Neuronal stem cell (in vitro differentiated cells): ENCODE data around the gene ITGB1BP1.
"Not testable (repeated sequence)": the region's sequence is repeated elsewhere in the genome, so short reads cannot be mapped to it uniquely, and the experiment has no call there.

Experiments used
- DNase-seq: peaks from one replicate; pipeline ENCODE4 v3.0.0-alpha.2; 2013; ENCODE audit warnings: low spot score
- H2AFZ ChIP-seq: one replicate; pipeline ENCODE4 v1.6.1; 2013; ENCODE audit warnings: mild to moderate bottlenecking, low read length, inconsistent platforms
- H2AK5ac ChIP-seq: 2 replicates; pipeline ENCODE4 v1.6.1; 2013; ENCODE audit warnings: low read depth, mild to moderate bottlenecking, inconsistent platforms, low read length, moderate library complexity, mixed read lengths
- H2BK120ac ChIP-seq: 2 replicates; pipeline ENCODE4 v1.6.1; 2013; ENCODE audit warnings: low read depth, mild to moderate bottlenecking, inconsistent platforms, low read length, moderate library complexity, mixed read lengths
- H2BK12ac ChIP-seq: one replicate; pipeline ENCODE4 v1.6.1; 2013; ENCODE audit warnings: low read length, inconsistent platforms
- H2BK15ac ChIP-seq: 2 replicates; pipeline ENCODE4 v1.6.1; 2013; ENCODE audit warnings: mild to moderate bottlenecking, low read length, inconsistent platforms, mixed read lengths
- H2BK5ac ChIP-seq: one replicate; pipeline ENCODE4 v1.6.1; 2013; ENCODE audit warnings: inconsistent platforms, mild to moderate bottlenecking, low read length, moderate library complexity
- H3K14ac ChIP-seq: one replicate; pipeline ENCODE4 v1.6.1; 2013; ENCODE audit warnings: low read length, inconsistent platforms
- H3K18ac ChIP-seq: 2 replicates; pipeline ENCODE4 v1.6.1; 2013; ENCODE audit warnings: low read length, inconsistent platforms
- H3K23ac ChIP-seq: 2 replicates; pipeline ENCODE4 v1.6.1; 2013; ENCODE audit warnings: low read depth, mild to moderate bottlenecking, mixed read lengths, low read length, inconsistent platforms; ENCODE audit not compliant: poor library complexity
- H3K27ac ChIP-seq: replicated peaks from 3 replicates; pipeline ENCODE4 v1.5.1; 2013; ENCODE audit warnings: low read length, inconsistent platforms
- H3K27me3 ChIP-seq, 3 experiments: 2 replicates each; pipeline ENCODE4 v1.6.1; 2013; ENCODE audit warnings: low read length in 3 of 3, mild to moderate bottlenecking in 2 of 3, inconsistent platforms in 1 of 3, low read depth in 1 of 3, mixed read lengths in 1 of 3, moderate library complexity in 1 of 3; ENCODE audit not compliant: control insufficient read depth in 3 of 3, insufficient read depth in 3 of 3
- H3K36me3 ChIP-seq, 2 donors: replicated peaks in 1 of 2; 2 replicates each; pipeline ENCODE4 v1.6.1; 2013; ENCODE audit warnings: low read length in 2 of 2; ENCODE audit not compliant: control insufficient read depth in 2 of 2, insufficient read depth in 2 of 2
- H3K4ac ChIP-seq: 2 replicates; pipeline ENCODE4 v1.6.1; 2013; ENCODE audit warnings: inconsistent platforms, mild to moderate bottlenecking, low read length, moderate library complexity
- H3K4me1 ChIP-seq, 2 donors: 1 replicate in 1 of 2; 2 replicates in 1 of 2; pipeline ENCODE4 v1.6.1; 2013; ENCODE audit warnings: low read length in 2 of 2, low read depth in 1 of 2; ENCODE audit not compliant: control insufficient read depth in 2 of 2, insufficient read depth in 1 of 2
- H3K4me2 ChIP-seq: one replicate; pipeline ENCODE4 v1.6.1; 2013; ENCODE audit warnings: mild to moderate bottlenecking, low read length, inconsistent platforms; ENCODE audit not compliant: insufficient read depth, poor library complexity, severe bottlenecking
- H3K4me3 ChIP-seq, 2 donors: 2 replicates each; pipeline ENCODE4 v1.5.1; 2013; ENCODE audit warnings: low read length in 2 of 2, mild to moderate bottlenecking in 2 of 2, inconsistent platforms in 1 of 2, moderate library complexity in 1 of 2
- H3K79me1 ChIP-seq: one replicate; pipeline ENCODE4 v1.6.1; 2013; ENCODE audit warnings: low read depth, mild to moderate bottlenecking, inconsistent platforms, low read length, moderate library complexity
- H3K9ac ChIP-seq: one replicate; pipeline ENCODE4 v1.6.1; 2013; ENCODE audit warnings: mild to moderate bottlenecking, low read depth, low read length, inconsistent platforms; ENCODE audit not compliant: poor library complexity
- H3K9me3 ChIP-seq, 2 donors: replicated peaks in 1 of 2; 2 replicates each; pipeline versions ENCODE3 to v1.6.1; 2013; ENCODE audit warnings: low read length in 2 of 2, mild to moderate bottlenecking in 2 of 2, inconsistent platforms in 1 of 2, low read depth in 1 of 2, mixed read lengths in 1 of 2, moderate library complexity in 1 of 2; ENCODE audit not compliant: control insufficient read depth in 2 of 2, insufficient read depth in 1 of 2
- H4K8ac ChIP-seq: one replicate; pipeline ENCODE4 v1.6.1; 2013; ENCODE audit warnings: low read depth, mild to moderate bottlenecking, inconsistent platforms, low read length, moderate library complexity
- H4K91ac ChIP-seq: one replicate; pipeline ENCODE4 v1.6.1; 2013; ENCODE audit warnings: low read length, low read depth, mild to moderate bottlenecking, inconsistent platforms; ENCODE audit not compliant: poor library complexity
- WGBS, 2 donors: extraction: QIAGEN DNeasy Blood & Tissue Kit; methylation state at CpG; one replicate each; pipeline ENCODE4 v1.1.7; 2013; ENCODE audit warnings: missing lambda C conversion rate in 2 of 2, mixed read lengths in 1 of 2; ENCODE audit not compliant: insufficient read length in 2 of 2, insufficient replicate concordance in 1 of 2; ENCODE audit errors: extremely low coverage in 2 of 2; 5-methylcytosine and 5-hydroxymethylcytosine counted together

The ITGB1BP1 gene

GRCh38 chr2:9400268-9401058, 22.9 kb downstream of the ITGB1BP1 start:
- no peak overlapping the region for H4K8ac ChIP-seq
- H3K9me3 ChIP-seq, result no peaks in the 10 kb centered on the region
- no peak overlapping the region for H3K14ac ChIP-seq
- H2BK5ac ChIP-seq, result no peak overlapping the region
- no peak overlapping the region for H3K4me2 ChIP-seq
- H3K27ac ChIP-seq, result no peak overlapping the region
- H2AFZ ChIP-seq, result no peak overlapping the region
- H3K4me1 ChIP-seq, result peaks cover 0 to 3% of the 10 kb centered on the region in 2 donors
- no peaks in the 10 kb centered on the region for H3K79me1 ChIP-seq
- H3K9ac ChIP-seq, result no peak overlapping the region
- H3K27me3 ChIP-seq, result no peaks in the 10 kb centered on the region
- H2BK12ac ChIP-seq, result no peak overlapping the region
- H2BK15ac ChIP-seq, result no peak overlapping the region
- H3K18ac ChIP-seq, result no peak overlapping the region
- H3K36me3 ChIP-seq, result peaks cover 12 to 82% of the 10 kb centered on the region in 2 donors
- no peak overlapping the region for H3K4ac ChIP-seq
- no peak for DNase-seq
- no peak overlapping the region for H4K91ac ChIP-seq
- no peak overlapping the region for H3K23ac ChIP-seq
- H3K4me3 ChIP-seq, result peak overlapping the region in 1 of 2 donors; percentile 25
- no peak overlapping the region for H2AK5ac ChIP-seq
- H2BK120ac ChIP-seq, result no peak overlapping the region
- no CpG with 5 or more reads among the region's 12 CpGs for WGBS, 2 donors

GRCh38 chr2:9398881-9399780, 24.2 kb downstream of the ITGB1BP1 start:
- no peak overlapping the region for H3K14ac ChIP-seq
- no peaks in the 10 kb centered on the region for H3K9me3 ChIP-seq
- H3K4me2 ChIP-seq, result no peak overlapping the region
- H3K4me1 ChIP-seq, result peaks cover 0 to 3% of the 10 kb centered on the region in 2 donors
- H3K27ac ChIP-seq, result no peak overlapping the region
- no peaks in the 10 kb centered on the region for H3K27me3 ChIP-seq
- H2AK5ac ChIP-seq, result no peak overlapping the region
- H2AFZ ChIP-seq, result no peak overlapping the region
- H4K91ac ChIP-seq, result no peak overlapping the region
- H3K4ac ChIP-seq, result no peak overlapping the region
- no peak overlapping the region for H2BK12ac ChIP-seq
- H4K8ac ChIP-seq, result no peak overlapping the region
- H3K4me3 ChIP-seq, result peak overlapping the region in 1 of 2 donors; percentile 5
- H3K79me1 ChIP-seq, result no peaks in the 10 kb centered on the region
- H2BK15ac ChIP-seq, result no peak overlapping the region
- no CpG with 5 or more reads among the region's 20 CpGs for WGBS, 2 donors
- H3K18ac ChIP-seq, result peak overlapping the region; percentile 48
- no peak overlapping the region for H2BK5ac ChIP-seq
- DNase-seq, result no peak
- H3K23ac ChIP-seq, result no peak overlapping the region
- no peak overlapping the region for H3K9ac ChIP-seq
- H3K36me3 ChIP-seq, result peaks cover 19 to 79% of the 10 kb centered on the region in 2 donors
- no peak overlapping the region for H2BK120ac ChIP-seq

- H3K27ac ChIP-seq, H3K4me3 ChIP-seq, H3K27me3 ChIP-seq, H4K91ac ChIP-seq, H3K79me1 ChIP-seq, H3K23ac ChIP-seq, H3K18ac ChIP-seq, H4K8ac ChIP-seq, H3K4me1 ChIP-seq, H2BK120ac ChIP-seq, H3K14ac ChIP-seq, DNase-seq, H2BK12ac ChIP-seq, H2BK5ac ChIP-seq, H3K4me2 ChIP-seq, H3K9ac ChIP-seq, H3K9me3 ChIP-seq, H2AFZ ChIP-seq, H2AK5ac ChIP-seq, H3K4ac ChIP-seq, H2BK15ac ChIP-seq: not testable (repeated sequence)
- no CpG with 5 or more reads among the region's 11 CpGs for WGBS, 2 donors
- H3K36me3 ChIP-seq, result peaks cover 20 to 79% of the 10 kb centered on the region in 2 donors
Observed at GRCh38 chr2:9398251-9398650, 25.1 kb downstream of the ITGB1BP1 start.

- peaks cover 12 to 13% of the 10 kb centered on the region in 2 donors for H3K4me1 ChIP-seq
- no peak overlapping the region for H3K27ac ChIP-seq
- H2BK120ac ChIP-seq, result no peak overlapping the region
- no peaks in the 10 kb centered on the region for H3K79me1 ChIP-seq
- no peak overlapping the region for H2AK5ac ChIP-seq
- no peak overlapping the region for H3K23ac ChIP-seq
- no peak overlapping the region for H3K18ac ChIP-seq
- no peak overlapping the region for H4K8ac ChIP-seq
- no peak overlapping the region for H2BK5ac ChIP-seq
- no CpG with 5 or more reads among the region's 14 CpGs for WGBS, 2 donors
- no peak overlapping the region for H3K4ac ChIP-seq
- no peaks in the 10 kb centered on the region for H3K27me3 ChIP-seq
- no peak for DNase-seq
- H3K4me3 ChIP-seq, result peak overlapping the region in 1 of 2 donors; percentile 5
- H3K14ac ChIP-seq, result no peak overlapping the region
- no peak overlapping the region for H2BK15ac ChIP-seq
- H4K91ac ChIP-seq, result no peak overlapping the region
- H3K9me3 ChIP-seq, result no peaks in the 10 kb centered on the region
- no peak overlapping the region for H2AFZ ChIP-seq
- no peak overlapping the region for H3K9ac ChIP-seq
- H3K36me3 ChIP-seq, result peaks cover 15 to 76% of the 10 kb centered on the region in 2 donors
- H3K4me2 ChIP-seq, result no peak overlapping the region
- H2BK12ac ChIP-seq, result no peak overlapping the region
Observed at GRCh38 chr2:9397201-9397600, 26.1 kb downstream of the ITGB1BP1 start.
